GM12872 (cell line): ENCODE results near the gene ABR.

ENCODE experiments used
- TF ChIP-seq, protein P1 (sequence below): IDR thresholded peaks from 3 replicates; pipeline ENCODE4 v1.5.1; 2011; ENCODE audit warnings: low read depth, mild to moderate bottlenecking, low read length, moderate library complexity; ENCODE audit not compliant: insufficient read depth

The ABR gene

DNA sequence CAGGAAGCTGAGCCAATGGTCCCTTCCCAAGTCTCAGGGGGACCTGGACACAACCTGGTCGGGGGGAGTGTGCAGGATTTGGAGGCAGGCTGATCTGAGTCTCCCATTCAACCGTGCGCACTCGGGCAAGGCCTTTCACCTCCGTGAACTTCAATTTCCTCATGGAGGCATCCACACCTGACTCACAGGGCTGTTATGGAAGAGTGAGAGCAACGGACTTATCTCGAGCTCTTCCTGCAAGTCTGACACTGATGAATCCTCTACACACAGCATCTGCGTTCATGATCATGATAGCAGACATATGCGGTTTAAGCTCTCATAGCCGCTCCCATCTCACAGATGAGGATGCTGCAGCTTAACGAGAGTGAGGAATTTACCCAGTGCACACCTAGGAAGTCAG, 161.2 kb downstream of the ABR start:
- TF ChIP-seq, protein P1, sequence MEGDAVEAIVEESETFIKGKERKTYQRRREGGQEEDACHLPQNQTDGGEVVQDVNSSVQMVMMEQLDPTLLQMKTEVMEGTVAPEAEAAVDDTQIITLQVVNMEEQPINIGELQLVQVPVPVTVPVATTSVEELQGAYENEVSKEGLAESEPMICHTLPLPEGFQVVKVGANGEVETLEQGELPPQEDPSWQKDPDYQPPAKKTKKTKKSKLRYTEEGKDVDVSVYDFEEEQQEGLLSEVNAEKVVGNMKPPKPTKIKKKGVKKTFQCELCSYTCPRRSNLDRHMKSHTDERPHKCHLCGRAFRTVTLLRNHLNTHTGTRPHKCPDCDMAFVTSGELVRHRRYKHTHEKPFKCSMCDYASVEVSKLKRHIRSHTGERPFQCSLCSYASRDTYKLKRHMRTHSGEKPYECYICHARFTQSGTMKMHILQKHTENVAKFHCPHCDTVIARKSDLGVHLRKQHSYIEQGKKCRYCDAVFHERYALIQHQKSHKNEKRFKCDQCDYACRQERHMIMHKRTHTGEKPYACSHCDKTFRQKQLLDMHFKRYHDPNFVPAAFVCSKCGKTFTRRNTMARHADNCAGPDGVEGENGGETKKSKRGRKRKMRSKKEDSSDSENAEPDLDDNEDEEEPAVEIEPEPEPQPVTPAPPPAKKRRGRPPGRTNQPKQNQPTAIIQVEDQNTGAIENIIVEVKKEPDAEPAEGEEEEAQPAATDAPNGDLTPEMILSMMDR = no peak

DNA sequence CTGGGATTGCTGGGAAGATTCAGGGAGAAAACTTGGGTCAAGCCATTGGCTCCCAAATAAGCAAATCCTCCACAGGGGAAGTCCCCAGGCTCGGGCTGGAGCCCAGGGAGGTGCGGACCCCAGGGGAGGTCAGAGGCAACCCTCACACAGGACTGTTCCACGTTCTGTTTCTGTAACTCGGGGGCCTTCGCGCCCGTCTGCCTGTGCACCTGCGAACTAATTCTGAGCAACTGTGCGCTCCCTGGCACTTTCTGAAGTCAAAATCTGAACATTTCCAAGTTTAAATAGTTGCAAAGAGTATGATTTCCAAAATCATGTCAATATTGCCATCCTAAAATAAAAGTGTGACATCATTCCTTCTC, 166.1 kb downstream of the ABR start:
- TF ChIP-seq, protein P1 = no peak

DNA sequence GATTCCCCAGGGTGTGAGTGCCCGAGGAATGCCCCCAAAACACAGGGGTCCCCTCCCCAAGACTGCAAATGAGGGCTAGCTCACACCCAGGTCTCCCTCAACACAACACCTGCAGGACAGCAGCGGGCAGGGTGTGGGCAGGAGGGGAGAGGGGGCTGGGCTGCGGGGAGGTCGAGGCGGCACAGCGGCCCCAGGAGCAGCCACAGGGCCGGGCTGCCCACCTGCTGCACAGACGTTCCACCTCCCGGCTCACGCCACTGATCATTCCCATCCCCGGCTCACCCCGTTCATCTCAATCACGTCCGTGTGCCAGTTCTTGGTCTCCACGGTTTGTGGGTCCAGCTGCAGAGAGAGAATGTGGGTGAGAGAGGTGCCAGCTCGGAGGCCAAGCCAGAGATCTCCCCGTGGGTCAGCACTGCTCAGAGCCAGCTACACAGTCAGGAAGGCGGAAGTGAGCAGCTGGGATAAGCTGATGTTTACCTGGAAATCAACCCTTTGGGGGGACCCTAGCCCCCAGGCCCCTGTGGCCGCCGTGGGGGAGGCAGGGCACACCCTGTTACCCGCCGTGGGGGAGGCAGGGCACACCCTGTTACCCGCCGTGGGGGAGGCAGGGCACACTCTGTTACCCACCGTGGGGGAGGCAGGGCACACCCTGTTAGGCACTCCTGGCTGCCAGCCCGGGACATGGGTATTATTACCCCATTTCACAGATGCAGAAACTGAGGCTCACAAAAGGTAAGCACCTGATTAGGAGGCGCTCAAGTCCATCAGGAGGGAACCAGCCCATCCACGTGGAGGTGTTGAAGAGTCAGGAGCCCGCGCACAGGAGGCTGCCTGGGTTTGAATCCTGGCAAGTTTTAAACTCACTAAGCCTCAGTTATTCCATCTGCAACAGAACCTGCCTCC, 166.7 kb downstream of the ABR start:
- TF ChIP-seq, protein P1 = no peak

DNA sequence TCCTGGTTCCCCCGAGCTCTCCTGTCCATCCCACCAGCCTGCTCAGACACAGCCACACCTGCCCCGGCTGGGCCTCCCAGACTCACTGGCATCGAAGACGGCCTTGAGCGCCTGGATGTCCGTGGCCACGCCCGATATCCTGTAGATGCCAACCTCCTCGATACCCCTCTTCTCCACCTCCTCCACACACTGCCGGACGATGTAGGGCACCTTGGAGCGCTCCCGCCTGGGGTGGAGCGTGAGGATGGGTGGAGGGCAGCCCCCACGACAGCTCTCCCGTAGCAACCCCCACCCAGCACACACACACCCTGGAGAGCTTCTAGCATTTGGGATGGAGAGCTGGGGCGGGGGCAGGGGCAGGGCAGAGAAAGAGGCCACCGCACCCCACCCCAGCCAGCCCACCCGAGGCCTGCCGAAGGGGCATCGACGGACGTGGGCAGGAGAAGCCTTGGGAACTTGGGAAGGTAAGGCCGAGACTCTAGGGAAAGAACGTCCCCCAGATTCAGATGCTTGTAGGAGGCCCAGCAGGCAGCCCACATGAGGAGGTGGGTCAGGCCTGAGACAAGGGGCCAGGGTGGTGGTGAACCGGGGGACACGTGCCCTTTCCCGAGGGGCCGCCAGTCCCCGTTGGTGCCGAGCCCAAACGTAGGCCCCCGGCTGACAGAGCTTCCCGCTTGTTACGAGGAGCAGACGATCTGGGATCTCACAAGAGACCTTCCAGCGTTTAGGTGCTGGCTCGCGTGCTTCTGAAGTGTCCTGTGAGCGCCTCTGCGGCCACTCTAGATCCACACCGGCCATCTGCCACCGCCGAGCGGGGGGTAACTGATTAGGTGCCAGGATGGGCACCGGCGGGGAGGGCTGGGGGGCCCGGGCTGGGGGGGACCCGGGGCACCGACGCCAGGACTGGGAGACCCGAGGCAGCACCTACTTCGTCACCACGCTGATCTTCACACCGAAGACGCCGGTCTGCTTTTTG, 167.7 kb downstream of the ABR start:
- TF ChIP-seq, protein P1 = no peak

DNA sequence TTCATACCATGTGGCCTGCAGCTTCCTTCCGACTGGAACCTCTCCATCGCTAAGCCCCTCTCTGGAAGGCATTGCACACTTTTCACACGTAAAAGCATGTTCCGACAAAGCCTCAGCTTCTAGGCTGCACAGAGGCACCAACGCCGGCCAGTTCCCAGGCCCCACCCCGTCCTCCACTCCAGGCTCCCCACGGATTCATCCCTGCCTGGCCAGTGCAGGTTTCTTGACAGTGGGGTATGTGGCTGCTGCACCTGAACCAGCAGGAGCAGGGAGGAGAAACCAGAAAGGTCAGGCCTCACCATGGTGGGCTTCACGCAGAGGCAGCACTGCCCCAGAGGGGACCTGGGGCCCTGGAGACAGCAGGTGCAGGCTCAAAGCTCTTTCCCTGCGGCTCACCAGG, 168.6 kb downstream of the ABR start:
- TF ChIP-seq, protein P1 = no peak

DNA sequence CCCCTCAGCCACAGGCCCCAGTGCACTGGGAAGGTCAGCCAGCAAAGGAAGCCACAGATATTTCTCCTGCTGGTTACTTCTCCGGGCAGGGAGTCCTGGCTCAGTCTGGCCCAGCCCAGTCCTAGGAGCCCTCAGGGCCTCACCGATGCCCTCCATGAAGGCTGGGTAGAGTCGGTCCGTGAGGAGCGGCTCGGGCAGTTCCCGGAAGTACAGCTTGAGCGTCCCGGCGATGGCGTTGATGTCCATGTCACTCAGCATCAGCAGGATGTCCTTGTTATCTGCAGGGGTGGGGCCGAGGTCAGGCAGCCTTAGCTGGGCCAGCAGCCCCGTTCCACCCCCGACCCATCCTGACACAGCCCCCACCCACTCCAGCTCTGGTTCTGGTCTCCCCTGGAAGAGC, 169.2 kb downstream of the ABR start:
- TF ChIP-seq, protein P1 = no peak

DNA sequence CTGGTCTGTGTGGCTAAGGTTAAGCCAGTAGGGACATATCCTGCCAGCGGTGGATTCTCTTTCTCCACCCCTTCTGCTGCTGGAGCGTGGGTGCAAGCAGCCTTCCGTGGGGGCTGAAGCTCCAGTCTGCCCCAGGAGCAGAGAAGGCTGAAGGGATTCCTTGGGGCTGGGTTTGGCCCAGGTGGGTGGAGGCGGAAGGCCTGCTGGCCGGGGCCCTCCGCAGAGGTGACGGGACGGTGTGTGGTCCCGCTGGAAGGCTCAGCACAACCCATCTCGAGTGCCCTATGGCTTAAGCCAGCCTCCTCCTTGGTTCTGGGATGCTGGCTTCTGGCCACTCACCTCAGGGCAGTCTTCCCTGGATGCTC, 169.7 kb downstream of the ABR start:
- TF ChIP-seq, protein P1 = no peak
